Neural cell (in vitro differentiated cells): ENCODE measurements around the gene AGBL5.

Source experiments
- EZH2 ChIP-seq: fragments of 200-600, 300-800 bp; shearing (Covaris generic), sonication (generic); IDR thresholded peaks from 2 replicates; pipeline ENCODE4 v1.6.1; 2014; ENCODE audit warnings: antibody characterized with exemption, low read length, borderline replicate concordance, mild to moderate bottlenecking; ENCODE audit not compliant: insufficient read depth, poor library complexity, severe bottlenecking
- POLR2AphosphoS5 ChIP-seq: IDR thresholded peaks from 2 replicates; pipeline ENCODE4 v1.6.1; 2012
- RAD21 ChIP-seq: fragments of 450-650 bp; conservative IDR thresholded peaks from 2 replicates; pipeline ENCODE4 v1.6.1; 2014; ENCODE audit warnings: antibody characterized with exemption, mild to moderate bottlenecking, moderate library complexity
- TAF1 ChIP-seq: IDR thresholded peaks from 2 replicates; pipeline ENCODE4 v1.6.1; 2012; ENCODE audit warnings: low read depth
- TF ChIP-seq, protein P1 (sequence below): fragments of 450-650 bp; IDR thresholded peaks from 2 replicates; pipeline ENCODE4 v1.5.1; 2014; ENCODE audit warnings: antibody characterized with exemption, mild to moderate bottlenecking, moderate library complexity; ENCODE audit not compliant: poor library complexity, severe bottlenecking

DNA sequence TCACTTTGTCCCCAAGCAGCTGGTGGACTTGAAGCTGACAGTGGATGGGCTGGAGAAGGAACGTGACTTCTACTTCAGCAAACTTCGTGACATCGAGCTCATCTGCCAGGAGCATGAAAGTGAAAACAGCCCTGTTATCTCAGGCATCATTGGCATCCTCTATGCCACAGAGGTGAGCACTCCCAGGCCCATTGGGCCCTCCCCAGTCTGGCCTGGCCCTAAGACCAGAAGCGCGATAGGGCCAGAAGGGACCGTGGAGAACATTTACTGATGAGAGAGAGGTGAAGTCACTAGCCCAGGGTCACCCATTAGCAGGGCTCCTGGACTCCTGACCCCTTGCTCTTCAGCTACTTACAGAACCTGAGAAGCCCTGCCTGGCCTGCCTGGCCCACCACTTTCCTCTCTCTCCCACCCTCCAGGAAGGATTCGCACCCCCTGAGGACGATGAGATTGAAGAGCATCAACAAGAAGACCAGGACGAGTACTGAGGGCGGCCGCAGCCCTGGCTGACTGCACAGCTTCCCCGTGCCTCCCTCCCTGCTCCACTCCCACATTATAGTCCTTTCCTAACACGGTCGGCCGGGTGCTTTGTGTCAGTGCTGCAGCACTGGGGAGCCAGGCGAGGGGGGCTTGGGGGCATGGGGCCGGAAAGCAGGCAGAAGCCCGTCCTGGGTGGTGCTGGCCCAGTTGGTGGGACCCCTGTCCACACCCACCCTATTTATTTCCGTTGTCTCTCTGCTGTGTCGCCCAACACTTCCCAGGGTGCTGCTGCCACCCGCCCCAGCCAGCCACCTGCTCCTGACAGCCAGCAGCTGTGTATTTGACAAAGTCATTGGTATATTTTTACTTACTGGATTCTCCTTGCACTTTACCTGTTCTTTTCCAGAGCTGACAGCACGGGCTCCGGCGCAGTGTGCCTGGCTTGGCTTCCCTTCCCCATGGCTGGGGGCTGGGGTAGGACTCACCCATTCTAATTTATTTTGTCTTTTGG lies 25.3 kb upstream of the AGBL5 start:
- TF ChIP-seq, protein P1, sequence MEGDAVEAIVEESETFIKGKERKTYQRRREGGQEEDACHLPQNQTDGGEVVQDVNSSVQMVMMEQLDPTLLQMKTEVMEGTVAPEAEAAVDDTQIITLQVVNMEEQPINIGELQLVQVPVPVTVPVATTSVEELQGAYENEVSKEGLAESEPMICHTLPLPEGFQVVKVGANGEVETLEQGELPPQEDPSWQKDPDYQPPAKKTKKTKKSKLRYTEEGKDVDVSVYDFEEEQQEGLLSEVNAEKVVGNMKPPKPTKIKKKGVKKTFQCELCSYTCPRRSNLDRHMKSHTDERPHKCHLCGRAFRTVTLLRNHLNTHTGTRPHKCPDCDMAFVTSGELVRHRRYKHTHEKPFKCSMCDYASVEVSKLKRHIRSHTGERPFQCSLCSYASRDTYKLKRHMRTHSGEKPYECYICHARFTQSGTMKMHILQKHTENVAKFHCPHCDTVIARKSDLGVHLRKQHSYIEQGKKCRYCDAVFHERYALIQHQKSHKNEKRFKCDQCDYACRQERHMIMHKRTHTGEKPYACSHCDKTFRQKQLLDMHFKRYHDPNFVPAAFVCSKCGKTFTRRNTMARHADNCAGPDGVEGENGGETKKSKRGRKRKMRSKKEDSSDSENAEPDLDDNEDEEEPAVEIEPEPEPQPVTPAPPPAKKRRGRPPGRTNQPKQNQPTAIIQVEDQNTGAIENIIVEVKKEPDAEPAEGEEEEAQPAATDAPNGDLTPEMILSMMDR = no peak
- TF ChIP-seq EZH2 (no peak), POLR2AphosphoS5 (no peak), TAF1 (no peak), RAD21 (no peak)
